Epithelial cell of esophagus (primary cell): ENCODE data around the gene ELL.

Source experiments
- DNase-seq: peaks from one replicate; pipeline ENCODE4 v3.0.0; 2010; ENCODE audit warnings: low read depth
- H3K4me3 ChIP-seq: 2 replicates; pipeline ENCODE4 v1.5.1; 2011; ENCODE audit warnings: mild to moderate bottlenecking, low read length, control low read depth
- TF ChIP-seq, protein P1 (sequence below): IDR thresholded peaks from 2 replicates; pipeline ENCODE4 v1.5.1; 2011; ENCODE audit warnings: low read depth, mild to moderate bottlenecking, low read length, control low read depth, inconsistent platforms; ENCODE audit not compliant: insufficient read depth; ENCODE audit errors: missing control alignments

ELL gene

DNA sequence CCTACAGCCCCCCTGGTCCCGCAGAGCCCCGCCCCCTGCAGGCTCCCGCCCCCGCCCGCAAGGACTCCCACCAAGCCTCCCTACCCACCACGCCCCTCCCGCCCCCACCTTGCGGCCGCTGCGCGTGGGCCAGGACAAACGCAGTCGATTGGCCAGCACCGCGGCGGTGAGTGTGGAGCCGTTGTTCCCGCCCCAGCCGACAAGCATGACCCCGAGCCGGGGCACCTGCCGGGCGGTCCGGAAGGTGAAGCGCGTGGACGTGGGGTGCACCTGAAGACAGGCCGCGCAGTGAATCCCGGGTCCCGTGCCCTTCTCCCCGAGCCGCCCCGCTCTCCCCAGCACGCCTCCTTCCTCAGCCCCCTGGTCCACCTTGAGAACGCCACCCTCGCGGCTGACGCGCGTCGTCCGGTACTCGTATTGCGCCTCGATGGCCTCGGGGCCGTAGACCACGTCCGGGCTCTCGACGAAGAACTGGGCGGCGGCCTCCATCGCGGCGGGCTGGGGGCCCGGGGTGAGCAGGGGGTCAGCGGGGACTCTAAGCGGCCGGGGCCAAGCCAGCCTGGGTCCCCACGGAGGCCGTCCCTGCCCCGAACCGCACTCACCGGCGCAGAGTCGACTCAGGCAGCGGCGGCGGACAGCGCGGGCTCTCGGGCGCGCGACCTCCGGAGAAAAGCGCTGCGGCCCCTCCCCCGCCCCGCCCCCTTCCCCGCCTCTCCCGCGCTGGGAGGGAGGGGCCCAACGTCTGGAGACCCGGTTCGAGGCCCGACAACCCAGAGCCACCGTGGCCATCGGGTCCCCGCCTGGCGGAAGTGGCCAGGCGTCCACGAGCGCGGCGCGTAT is 84.2 kb downstream of the ELL start, which contains the start of gene ISYNA1:
Gene ISYNA1, minus strand, starts transcription at position 643 of the 840 bp plus-strand sequence. Its CDS starts 154 bp downstream, at position 489.
- peak; percentile 41 for DNase-seq
- H3K4me3 ChIP-seq = peak within 1 kb of the TSS; percentile 49

DNA sequence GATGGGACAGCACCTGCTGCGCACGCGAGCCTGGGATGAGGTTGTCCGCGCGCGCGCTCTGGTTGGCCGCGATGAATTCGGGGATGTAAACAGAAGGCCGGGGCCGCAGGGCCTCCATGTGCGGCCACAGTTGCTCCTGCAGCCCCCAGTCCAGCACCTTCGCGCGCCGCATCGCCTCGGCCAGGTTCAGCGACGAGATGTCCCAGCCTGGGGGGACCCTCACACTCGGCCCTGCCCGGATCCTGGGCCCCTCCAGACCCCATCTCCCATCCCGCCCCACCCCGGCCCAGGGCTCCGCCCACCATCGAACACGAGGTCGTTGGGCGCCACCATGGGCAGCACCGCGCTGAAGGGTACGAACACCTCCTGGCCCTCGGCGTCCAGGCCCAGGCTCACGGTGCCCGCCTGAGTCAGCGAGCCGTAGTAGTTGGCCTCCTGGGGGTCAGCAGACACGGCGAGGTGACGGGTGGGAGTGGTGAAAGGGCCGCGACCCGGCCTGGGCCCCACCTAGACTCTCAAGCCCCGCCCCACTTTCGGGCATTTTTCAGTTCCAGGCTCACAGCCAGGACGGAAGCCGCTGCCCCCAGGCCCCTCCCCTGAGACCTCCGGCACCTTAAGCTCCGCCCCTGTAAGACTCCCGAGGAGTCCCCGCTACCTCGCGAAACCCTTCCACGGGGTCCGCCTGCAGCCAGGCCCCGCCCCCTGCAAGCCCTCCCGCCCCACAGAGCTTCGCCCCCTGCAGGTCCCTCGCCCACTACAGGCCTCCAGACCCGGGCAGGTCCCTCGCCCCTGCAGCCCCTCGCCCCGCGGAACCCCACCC is 85.0 kb downstream of the ELL start:
- TF ChIP-seq, protein P1, sequence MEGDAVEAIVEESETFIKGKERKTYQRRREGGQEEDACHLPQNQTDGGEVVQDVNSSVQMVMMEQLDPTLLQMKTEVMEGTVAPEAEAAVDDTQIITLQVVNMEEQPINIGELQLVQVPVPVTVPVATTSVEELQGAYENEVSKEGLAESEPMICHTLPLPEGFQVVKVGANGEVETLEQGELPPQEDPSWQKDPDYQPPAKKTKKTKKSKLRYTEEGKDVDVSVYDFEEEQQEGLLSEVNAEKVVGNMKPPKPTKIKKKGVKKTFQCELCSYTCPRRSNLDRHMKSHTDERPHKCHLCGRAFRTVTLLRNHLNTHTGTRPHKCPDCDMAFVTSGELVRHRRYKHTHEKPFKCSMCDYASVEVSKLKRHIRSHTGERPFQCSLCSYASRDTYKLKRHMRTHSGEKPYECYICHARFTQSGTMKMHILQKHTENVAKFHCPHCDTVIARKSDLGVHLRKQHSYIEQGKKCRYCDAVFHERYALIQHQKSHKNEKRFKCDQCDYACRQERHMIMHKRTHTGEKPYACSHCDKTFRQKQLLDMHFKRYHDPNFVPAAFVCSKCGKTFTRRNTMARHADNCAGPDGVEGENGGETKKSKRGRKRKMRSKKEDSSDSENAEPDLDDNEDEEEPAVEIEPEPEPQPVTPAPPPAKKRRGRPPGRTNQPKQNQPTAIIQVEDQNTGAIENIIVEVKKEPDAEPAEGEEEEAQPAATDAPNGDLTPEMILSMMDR = no peak
- DNase-seq = peak; percentile 54
- H3K4me3 ChIP-seq = peak overlapping the region; percentile 29

More for the DNA sequence above, 84.2 kb downstream of the ELL start, which contains the start of gene ISYNA1:
- TF ChIP-seq, protein P1 = no peak

DNA sequence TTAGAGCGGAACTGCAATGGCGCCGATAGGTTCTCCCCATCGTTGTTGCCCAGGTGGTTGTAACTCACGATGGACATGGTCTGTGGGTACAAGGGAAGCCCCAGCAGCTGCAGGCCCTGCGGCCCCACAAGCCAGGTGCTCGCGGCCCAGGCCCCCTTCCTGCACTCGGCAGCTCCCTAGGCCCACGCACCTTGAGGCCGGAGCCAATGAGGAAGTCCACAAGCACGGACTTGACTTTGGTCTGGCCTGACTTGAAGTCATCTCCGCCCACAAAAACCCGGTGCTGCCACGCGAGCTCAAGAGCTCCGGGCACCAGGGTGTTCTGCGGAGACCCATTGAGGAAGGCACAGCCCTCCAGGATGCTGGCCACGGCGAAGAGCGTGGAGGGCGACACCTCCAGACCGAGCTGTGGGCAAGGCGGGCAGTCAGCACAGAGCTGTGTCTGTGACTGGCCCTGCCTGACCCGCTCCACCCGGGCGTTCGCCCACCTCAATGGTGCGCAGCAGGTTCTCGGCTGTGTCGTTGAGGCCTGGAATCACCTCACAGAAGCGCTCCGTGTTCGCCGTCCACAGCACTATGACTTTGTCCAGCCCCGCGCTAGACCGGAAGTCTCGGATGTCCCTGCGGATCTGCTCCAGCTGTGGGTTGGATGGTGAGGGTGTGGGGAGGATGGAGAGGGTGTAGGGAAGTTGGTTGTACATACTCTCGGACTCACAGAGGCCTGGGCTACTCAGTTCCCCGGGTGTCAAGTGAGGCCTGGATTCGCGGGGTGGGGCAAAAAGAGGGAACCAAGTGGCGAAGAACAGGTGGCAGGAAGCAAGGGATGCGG is 85.8 kb downstream of the ELL start:
- TF ChIP-seq, protein P1 = no peak
- DNase-seq = peak; percentile 46
- H3K4me3 ChIP-seq = no peak overlapping the region

DNA sequence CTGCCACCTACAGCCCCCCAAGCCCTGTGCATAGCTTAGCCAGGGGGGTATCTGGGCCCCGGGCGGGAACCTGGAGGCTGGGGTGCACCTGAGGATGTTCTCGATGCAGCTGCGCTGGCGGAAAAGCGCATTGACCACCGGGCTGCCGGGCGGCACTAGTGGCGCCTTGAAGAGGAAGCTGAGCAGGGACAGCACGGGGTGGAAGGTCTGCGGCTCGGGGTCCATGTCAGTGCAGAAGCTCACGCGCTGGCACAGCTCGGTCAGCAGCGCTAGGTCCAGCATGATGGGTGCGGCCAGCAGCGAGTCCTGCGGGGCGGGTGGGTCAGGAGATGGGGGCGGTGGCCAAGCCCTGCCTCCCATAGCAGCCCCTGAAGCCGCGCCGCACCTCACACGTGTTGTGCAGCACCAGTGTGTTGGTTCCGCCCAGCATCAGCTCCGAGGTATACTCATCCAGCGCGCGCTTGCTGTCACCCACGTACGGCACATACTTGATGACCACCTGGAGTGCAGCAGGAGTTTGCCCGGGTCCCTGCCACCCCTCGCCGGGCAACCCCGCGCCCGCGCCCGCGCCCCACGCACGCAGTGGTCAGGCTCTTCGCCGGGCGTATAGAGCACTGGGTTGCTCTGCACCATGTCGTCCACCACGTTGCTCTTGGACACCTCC is 86.6 kb downstream of the ELL start:
- DNase-seq = no peak
- TF ChIP-seq, protein P1 = no peak
- H3K4me3 ChIP-seq = no peak overlapping the region

DNA sequence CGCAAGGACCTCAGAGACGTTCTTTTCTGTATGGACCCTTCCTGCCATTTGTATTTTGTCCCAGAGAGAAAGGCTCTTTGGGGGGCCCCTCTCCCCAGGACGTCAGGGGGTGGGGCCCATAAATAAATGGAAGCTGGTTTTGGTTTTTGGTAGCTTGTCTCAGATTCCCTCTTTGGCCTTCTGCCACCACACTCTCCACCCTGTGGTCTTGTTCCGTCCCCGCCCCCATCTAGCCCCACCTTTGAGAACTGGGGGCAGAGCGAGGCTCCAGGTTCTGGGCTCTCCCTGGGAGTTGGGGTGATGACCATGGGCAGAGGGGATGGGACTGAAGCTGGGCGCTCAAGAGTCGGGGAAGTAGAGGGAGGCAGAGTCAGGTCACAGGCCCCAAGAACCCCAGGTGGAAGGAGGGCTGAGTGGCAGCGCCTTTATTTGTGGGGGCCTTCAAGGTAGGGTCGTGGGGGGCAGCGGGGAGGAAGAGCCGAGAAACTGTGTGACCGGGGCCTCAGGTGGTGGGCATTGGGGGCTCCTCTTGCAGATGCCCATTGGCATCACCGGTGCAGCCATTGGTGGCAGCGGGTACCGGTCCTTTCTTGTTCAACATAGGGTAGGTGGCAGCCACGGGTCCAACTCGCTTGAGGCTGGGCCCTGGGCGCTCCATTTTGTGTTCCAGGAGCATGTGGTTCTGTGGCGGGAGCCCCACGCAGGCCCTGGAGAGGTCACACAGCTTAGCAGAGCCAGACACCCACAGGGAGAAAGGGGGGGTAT is 87.3 kb downstream of the ELL start:
- TF ChIP-seq, protein P1 = no peak
- no peak for DNase-seq
- H3K4me3 ChIP-seq = no peak overlapping the region
